ENCODE measurements around the gene F5. TPM values are rescaled to one million over a fixed set of nuclear protein-coding genes. Genes with fewer than 3 reads are reported as not detected.

The F5 gene
- total and polyA plus RNA-seq, 2 of the 13 experiments (the other 11 are each of a cell fraction or from before 2014, with no cell fraction given): 38.3 to 64.0 TPM

- TF ChIP-seq THRA (CRISPR knock-in tag; IDR thresholded peaks at IDR 0.05; ENCODE audit: borderline replicate concordance) (0 out of 2 replicates have a peak, but pooled peaks have one; percentile 28), CTCF (CRISPR knock-in tag; IDR thresholded peaks at IDR 0.05) (peak; percentile 82), ZSCAN12 (CRISPR knock-in tag; IDR thresholded peaks at IDR 0.05) (no peak)
Measured at GRCh38 chr1:169588785-169589485, 2.7 kb upstream of the F5 start (continued).

- ChIA-PET CTCF (ENCODE audit: low intra/inter-chr PET ratio, low total read pairs) (interaction anchor here (1.4 kb wide), 1 partner anchor 38 kb away, joined by 10 read pairs; no protein-coding TSS in a partner anchor), POLR2A (no interaction called here)
- no peaks in the 10 kb centered on the region; a peak in 1 of 5 replicates for H3K36me3 ChIP-seq (replicated peaks in 1 of 2; ENCODE audit: control insufficient read depth in 1 of 2, insufficient read depth in 2 of 2, low read length in 2 of 2)
- 0% methylated on average over 1 of the region's 1 CpG for WGBS (ENCODE audit: low lambda C conversion rate)
- peak; percentile 32 for ATAC-seq
- FAIRE-seq: peak; percentile 84
- BruUV-seq (replicated peaks): no TSS peak
- H3K9ac ChIP-seq (ENCODE audit: insufficient read depth, low read depth, low read length): no peak overlapping the region
- peak overlapping the region; percentile 98 for H3K4me2 ChIP-seq (ENCODE audit: low read depth, low read length)
- in situ Hi-C loops (cut with HindIII; ENCODE audit: extremely low pct_ligation_motif_present, low pct_unique_long_range_greater_than_20kb): no loop called here
- DNase-seq (ENCODE audit: low spot score): peak; percentile 91
- H3K4me1 ChIP-seq (ENCODE audit: insufficient read depth, low read length): peaks cover 42% of the 10 kb centered on the region
- no peak overlapping the region for H3K4me3 ChIP-seq (replicated peaks in 1 of 3; ENCODE audit: insufficient read depth in 1 of 3, low read depth in 2 of 3, low read length in 3 of 3)
- peak overlapping the region; percentile 95 for H3K27ac ChIP-seq (ENCODE audit: extremely low read length, insufficient read depth, low read length)
- peaks cover 32% of the 10 kb centered on the region for H3K79me2 ChIP-seq (ENCODE audit: insufficient read depth, low read length)
- H4K20me1 ChIP-seq (ENCODE audit: insufficient read depth, low read length): no peaks in the 10 kb centered on the region
- H2AFZ ChIP-seq (ENCODE audit: low read length): no peak overlapping the region
- no peaks in the 10 kb centered on the region; a peak in 1 of 5 replicates for H3K27me3 ChIP-seq (ENCODE audit: control insufficient read depth in 1 of 2, insufficient read depth in 2 of 2, low read length in 2 of 2)
- no peaks in the 10 kb centered on the region for H3K9me3 ChIP-seq (ENCODE audit: low read length)
- intact Hi-C loops (cut with micrococcal nuclease; ENCODE audit: unreplicated experiment): loop anchor here (5.0 kb wide), 2 partner anchors 121 to 304 kb away; partner anchors contain the start of gene SCYL3
- TF ChIP-seq ZNF605 (CRISPR knock-in tag; IDR thresholded peaks at IDR 0.05) (no peak), ZNF432 (CRISPR knock-in tag; IDR thresholded peaks at IDR 0.05; ENCODE audit: borderline replicate concordance) (no peak), PBX2 (CRISPR knock-in tag; IDR thresholded peaks at IDR 0.05) (0 out of 2 replicates have a peak, but pooled peaks have one; percentile 38), ZNF776 (CRISPR knock-in tag; IDR thresholded peaks at IDR 0.05) (no peak), ZNF362 (CRISPR knock-in tag; IDR thresholded peaks at IDR 0.05; ENCODE audit: borderline replicate concordance) (peak; percentile 22; the same call in 1 of the 2 replicates), MXI1 (IDR thresholded peaks at IDR 0.05; ENCODE audit: borderline replicate concordance, low read depth, low read length) (0 out of 3 replicates have a peak, but pooled peaks have one; percentile 5), CEBPB (IDR thresholded peaks at IDR 0.05; ENCODE audit: borderline replicate concordance, low read depth, low read length) (peak; percentile 93), RARA (CRISPR knock-in tag; IDR thresholded peaks at IDR 0.05) (peak; percentile 52), PPARG (CRISPR knock-in tag; conservative IDR thresholded peaks at IDR 0.05) (peak; percentile 63), ISL2 (CRISPR knock-in tag; IDR thresholded peaks at IDR 0.05) (peak; percentile 56), ASH2L (IDR thresholded peaks at IDR 0.05; ENCODE audit: insufficient read length, low read depth, low read length) (peak; percentile 49), ZNF740 (CRISPR knock-in tag; IDR thresholded peaks at IDR 0.05) (no peak), ZEB1 (IDR thresholded peaks at IDR 0.05; ENCODE audit: insufficient replicate concordance, low read depth) (peak; percentile 53)
Measured at GRCh38 chr1:169588112-169588511, 1.8 kb upstream of the F5 start.

Measured in HepG2 (cell line).